KOPT-K1 (cell line): Measurements from ENCODE around the gene GRB14.

Source experiments
- H3K27ac ChIP-seq: fragments of 200-600 bp; sonication (generic); 2 replicates; pipeline ENCODE4 v1.5.1; 2016; ENCODE audit warnings: antibody characterized with exemption, mild to moderate bottlenecking, low read depth, low read length; ENCODE audit not compliant: poor library complexity, severe bottlenecking
- H3K36me3 ChIP-seq: fragments of 200-600 bp; sonication (generic); 2 replicates; pipeline ENCODE4 v1.5.1; 2017; ENCODE audit warnings: antibody characterized with exemption, mild to moderate bottlenecking, low read length, moderate library complexity; ENCODE audit not compliant: insufficient read depth
- H3K9me3 ChIP-seq: fragments of 200-600 bp; sonication (generic); 2 replicates; pipeline ENCODE4 v1.5.1; 2017; ENCODE audit warnings: antibody characterized with exemption, low read length, mild to moderate bottlenecking; ENCODE audit not compliant: insufficient read depth, poor library complexity, severe bottlenecking

Gene GRB14

GRCh38 chr2:164593541-164593940 lies 27.7 kb downstream of the GRB14 start:
- H3K27ac ChIP-seq: no peak overlapping the region
- no peaks in the 10 kb centered on the region for H3K36me3 ChIP-seq
- peaks cover 4% of the 10 kb centered on the region for H3K9me3 ChIP-seq

GRCh38 chr2:164589522-164589921 lies 31.8 kb downstream of the GRB14 start:
- Histone ChIP-seq H3K27ac (no peak overlapping the region), H3K9me3 (peaks cover 4% of the 10 kb centered on the region), H3K36me3 (no peaks in the 10 kb centered on the region)

- Histone ChIP-seq H3K27ac (no peak overlapping the region), H3K36me3 (no peaks in the 10 kb centered on the region), H3K9me3 (no peaks in the 10 kb centered on the region)
These were observed 40.2 kb downstream of the GRB14 start for GRCh38 chr2:164581050-164581449.

- H3K36me3 ChIP-seq: no peaks in the 10 kb centered on the region
- no peaks in the 10 kb centered on the region for H3K9me3 ChIP-seq
- H3K27ac ChIP-seq: no peak overlapping the region
These were observed 46.4 kb downstream of the GRB14 start for GRCh38 chr2:164574931-164575330.

- H3K9me3 ChIP-seq: no peaks in the 10 kb centered on the region
- no peak overlapping the region for H3K27ac ChIP-seq
- H3K36me3 ChIP-seq: no peaks in the 10 kb centered on the region
These were observed 50.8 kb downstream of the GRB14 start for GRCh38 chr2:164570475-164570874.

- Histone ChIP-seq H3K36me3 (no peaks in the 10 kb centered on the region), H3K27ac (no peak overlapping the region), H3K9me3 (no peaks in the 10 kb centered on the region)
These were observed 51.9 kb downstream of the GRB14 start for GRCh38 chr2:164569378-164569777.

- H3K9me3 ChIP-seq: no peaks in the 10 kb centered on the region
- no peak overlapping the region for H3K27ac ChIP-seq
- H3K36me3 ChIP-seq: no peaks in the 10 kb centered on the region
These were observed 53.0 kb downstream of the GRB14 start for GRCh38 chr2:164568317-164568716.

GRCh38 chr2:164567335-164567989 lies 53.8 kb downstream of the GRB14 start:
- no peak overlapping the region for H3K27ac ChIP-seq
- no peaks in the 10 kb centered on the region for H3K36me3 ChIP-seq
- no peaks in the 10 kb centered on the region for H3K9me3 ChIP-seq

GRCh38 chr2:164565359-164565758 lies 55.9 kb downstream of the GRB14 start:
- Histone ChIP-seq H3K36me3 (no peaks in the 10 kb centered on the region), H3K9me3 (no peaks in the 10 kb centered on the region), H3K27ac (no peak overlapping the region)

- H3K9me3 ChIP-seq: no peaks in the 10 kb centered on the region
- no peak overlapping the region for H3K27ac ChIP-seq
- no peaks in the 10 kb centered on the region for H3K36me3 ChIP-seq
These were observed 58.6 kb downstream of the GRB14 start for GRCh38 chr2:164562666-164563065.

- Histone ChIP-seq H3K9me3 (no peaks in the 10 kb centered on the region), H3K36me3 (no peaks in the 10 kb centered on the region), H3K27ac (no peak overlapping the region)
These were observed 59.3 kb downstream of the GRB14 start for GRCh38 chr2:164561991-164562390.

GRCh38 chr2:164561416-164561815 lies 59.9 kb downstream of the GRB14 start:
- Histone ChIP-seq H3K9me3 (no peaks in the 10 kb centered on the region), H3K27ac (no peak overlapping the region), H3K36me3 (no peaks in the 10 kb centered on the region)

GRCh38 chr2:164560902-164561301 lies 60.4 kb downstream of the GRB14 start:
- Histone ChIP-seq H3K36me3 (no peaks in the 10 kb centered on the region), H3K9me3 (no peaks in the 10 kb centered on the region), H3K27ac (no peak overlapping the region)

- H3K27ac ChIP-seq: no peak overlapping the region
- H3K36me3 ChIP-seq: no peaks in the 10 kb centered on the region
- H3K9me3 ChIP-seq: no peaks in the 10 kb centered on the region
These were observed 61.0 kb downstream of the GRB14 start for GRCh38 chr2:164560181-164560792.

- Histone ChIP-seq H3K36me3 (no peaks in the 10 kb centered on the region), H3K9me3 (no peaks in the 10 kb centered on the region), H3K27ac (no peak overlapping the region)
These were observed 62.8 kb downstream of the GRB14 start for GRCh38 chr2:164558450-164558849.

GRCh38 chr2:164554487-164554886 lies 66.8 kb downstream of the GRB14 start:
- Histone ChIP-seq H3K9me3 (no peaks in the 10 kb centered on the region), H3K36me3 (no peaks in the 10 kb centered on the region), H3K27ac (no peak overlapping the region)
